ENCODE data around the gene VPS37B. TPM values are rescaled to one million over a fixed set of nuclear protein-coding genes. Genes with fewer than 3 reads are reported as not detected.

Gene VPS37B
- total RNA-seq, 1 donor from 2014 or later, result 34.9 TPM

DNA sequence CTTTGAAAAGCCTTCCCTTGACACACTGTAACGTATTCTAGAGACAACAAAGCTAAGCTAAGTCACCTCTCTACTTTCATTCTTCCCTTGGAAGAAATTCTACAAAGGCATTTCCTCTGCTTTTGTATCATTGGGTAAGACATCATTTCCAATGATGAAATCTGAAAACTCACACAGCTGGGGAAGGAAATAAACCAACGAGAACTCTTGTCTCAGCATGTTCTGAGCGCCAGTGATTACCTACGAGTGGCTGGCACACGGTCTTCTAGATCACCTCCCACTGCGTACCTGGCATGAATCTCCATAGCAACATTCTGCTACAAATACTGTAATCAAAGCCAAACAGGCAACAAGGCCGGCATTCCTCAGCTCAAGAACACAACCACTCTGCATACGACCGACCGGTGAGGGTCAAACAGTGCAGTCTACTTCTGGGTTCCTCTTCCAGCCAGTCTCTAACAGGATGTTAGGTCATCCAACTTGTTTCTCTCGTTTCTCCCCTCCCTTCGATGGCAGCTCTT lies 7.6 kb downstream of the VPS37B start:
- peaks cover 82% of the 10 kb centered on the region for H3K4me1 ChIP-seq
- intact Hi-C loops (cut with DNase I), result no loop called here
- H3K4me3 ChIP-seq, result peak overlapping the region; percentile 7 to 12
- no peaks in the 10 kb centered on the region for H3K36me3 ChIP-seq
- TF ChIP-seq, protein P1, sequence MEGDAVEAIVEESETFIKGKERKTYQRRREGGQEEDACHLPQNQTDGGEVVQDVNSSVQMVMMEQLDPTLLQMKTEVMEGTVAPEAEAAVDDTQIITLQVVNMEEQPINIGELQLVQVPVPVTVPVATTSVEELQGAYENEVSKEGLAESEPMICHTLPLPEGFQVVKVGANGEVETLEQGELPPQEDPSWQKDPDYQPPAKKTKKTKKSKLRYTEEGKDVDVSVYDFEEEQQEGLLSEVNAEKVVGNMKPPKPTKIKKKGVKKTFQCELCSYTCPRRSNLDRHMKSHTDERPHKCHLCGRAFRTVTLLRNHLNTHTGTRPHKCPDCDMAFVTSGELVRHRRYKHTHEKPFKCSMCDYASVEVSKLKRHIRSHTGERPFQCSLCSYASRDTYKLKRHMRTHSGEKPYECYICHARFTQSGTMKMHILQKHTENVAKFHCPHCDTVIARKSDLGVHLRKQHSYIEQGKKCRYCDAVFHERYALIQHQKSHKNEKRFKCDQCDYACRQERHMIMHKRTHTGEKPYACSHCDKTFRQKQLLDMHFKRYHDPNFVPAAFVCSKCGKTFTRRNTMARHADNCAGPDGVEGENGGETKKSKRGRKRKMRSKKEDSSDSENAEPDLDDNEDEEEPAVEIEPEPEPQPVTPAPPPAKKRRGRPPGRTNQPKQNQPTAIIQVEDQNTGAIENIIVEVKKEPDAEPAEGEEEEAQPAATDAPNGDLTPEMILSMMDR (IDR thresholded peaks at IDR 0.05), result no peak
- peak in 1 of 2 donors; percentile 64 for TF ChIP-seq POLR2AphosphoS5 (IDR thresholded peaks at IDR 0.05; ENCODE audit: insufficient read depth in 1 of 2, low read depth in 1 of 2)
- TF ChIP-seq POLR2A (IDR thresholded peaks at IDR 0.05), result no peak
- H3K27ac ChIP-seq, result peak overlapping the region; percentile 70
- DNase-seq (ENCODE audit: extremely low spot score in 2 of 2), result no peak
- no peaks in the 10 kb centered on the region for H3K27me3 ChIP-seq
- H3K9me3 ChIP-seq, result no peaks in the 10 kb centered on the region

DNA sequence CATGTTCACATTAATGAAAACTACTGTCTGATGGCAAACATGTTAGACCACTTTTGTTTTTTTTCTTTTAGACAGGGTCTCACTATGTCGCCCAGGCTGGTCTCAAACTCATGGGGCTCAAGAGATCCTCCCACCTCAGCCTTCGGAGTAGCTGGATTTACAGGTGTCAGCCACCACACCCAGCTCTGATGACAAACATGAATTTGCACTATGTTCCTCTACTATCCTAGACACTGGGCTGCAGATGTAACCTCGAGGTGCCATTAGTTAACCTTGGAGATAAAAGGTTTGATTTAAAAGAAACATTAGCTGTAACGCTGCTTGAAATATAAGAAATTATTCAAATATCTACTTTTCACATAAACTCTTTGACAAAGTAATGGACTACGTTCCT lies 8.1 kb downstream of the VPS37B start:
- intact Hi-C loops (cut with DNase I), result no loop called here
- Histone ChIP-seq H3K4me1 (peaks cover 82% of the 10 kb centered on the region), H3K9me3 (no peaks in the 10 kb centered on the region), H3K27ac (peak overlapping the region; percentile 70), H3K4me3 (peak overlapping the region; percentile 7 to 12), H3K36me3 (no peaks in the 10 kb centered on the region), H3K27me3 (no peaks in the 10 kb centered on the region)
- no peak for DNase-seq (ENCODE audit: extremely low spot score in 2 of 2)
- TF ChIP-seq POLR2AphosphoS5 (IDR thresholded peaks at IDR 0.05; ENCODE audit: insufficient read depth in 1 of 2, low read depth in 1 of 2) (no peak), POLR2A (IDR thresholded peaks at IDR 0.05) (no peak)
- TF ChIP-seq, protein P1 (IDR thresholded peaks at IDR 0.05), result no peak

DNA sequence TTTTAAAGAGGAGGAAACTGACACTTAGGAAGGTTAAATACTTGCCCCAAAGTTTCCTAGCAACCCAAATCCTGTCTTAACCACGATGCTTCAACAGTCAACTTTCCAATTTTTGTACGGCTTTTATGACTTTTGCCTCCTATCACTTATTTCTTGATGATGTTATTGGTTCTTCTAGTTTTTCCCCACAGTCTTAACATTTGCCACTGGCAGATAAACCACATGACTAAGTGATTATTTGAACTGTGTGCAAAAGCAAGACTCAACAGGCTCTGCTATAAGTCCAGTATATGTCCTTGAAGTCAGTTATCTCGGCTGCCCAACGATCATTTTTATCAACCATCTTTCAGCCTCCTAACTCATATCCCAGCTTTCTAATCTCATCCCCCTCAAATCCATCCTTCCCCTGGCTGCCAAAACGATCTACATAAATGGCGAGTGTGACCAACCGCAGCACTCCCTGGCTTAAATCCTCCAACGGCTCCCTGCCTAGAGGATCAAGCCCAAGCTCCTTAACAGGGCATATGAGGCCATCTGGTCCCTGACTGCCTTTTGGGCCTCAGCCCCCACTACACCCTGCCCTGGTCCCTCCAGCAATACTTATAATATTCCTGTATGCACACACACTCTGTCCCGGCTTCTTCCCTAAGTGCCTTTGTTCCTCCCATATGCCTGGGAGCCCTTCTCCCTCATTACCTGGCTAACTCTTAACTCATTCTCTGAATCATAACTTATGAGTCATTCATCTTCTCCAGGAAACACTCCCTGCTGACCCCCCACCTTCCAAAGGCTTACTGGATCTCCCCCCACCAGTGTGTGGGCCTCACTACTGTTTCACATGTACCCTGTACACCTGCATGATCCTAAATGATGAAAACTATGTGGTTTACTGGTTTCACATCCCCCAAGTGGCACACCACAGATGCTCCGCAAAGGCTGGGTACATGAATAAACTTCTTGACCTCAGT lies 8.8 kb downstream of the VPS37B start:
- Histone ChIP-seq H3K36me3 (no peaks in the 10 kb centered on the region), H3K9me3 (no peaks in the 10 kb centered on the region), H3K4me3 (peak overlapping the region in 1 of 2 donors; percentile 3), H3K27me3 (no peaks in the 10 kb centered on the region), H3K27ac (peak overlapping the region; percentile 70), H3K4me1 (peaks cover 82% of the 10 kb centered on the region)
- TF ChIP-seq POLR2AphosphoS5 (IDR thresholded peaks at IDR 0.05; ENCODE audit: insufficient read depth in 1 of 2, low read depth in 1 of 2), result no peak
- TF ChIP-seq POLR2A (IDR thresholded peaks at IDR 0.05), result no peak
- TF ChIP-seq, protein P1 (IDR thresholded peaks at IDR 0.05), result no peak
- intact Hi-C loops (cut with DNase I), result no loop called here
- no peak for DNase-seq (ENCODE audit: extremely low spot score in 2 of 2)

DNA sequence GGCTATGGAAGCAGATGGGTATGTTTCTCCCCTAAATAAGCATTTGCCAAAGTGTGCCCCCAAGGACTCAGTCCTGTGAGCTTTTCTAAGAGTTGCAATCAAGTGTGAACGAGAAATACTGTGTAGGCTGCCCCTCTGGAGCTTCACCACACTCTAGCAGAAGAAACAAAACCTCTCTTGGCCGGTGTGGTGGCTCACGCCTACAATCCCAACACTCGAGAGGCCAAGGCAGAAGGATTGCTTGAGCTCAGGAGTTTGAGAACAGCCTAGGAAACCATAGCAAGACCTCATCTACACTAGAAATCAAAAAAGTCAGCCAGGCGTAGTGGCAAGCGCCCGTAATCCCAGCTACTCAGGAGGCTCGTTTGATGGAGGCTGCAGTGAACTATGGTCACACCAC lies 9.8 kb downstream of the VPS37B start:
- H3K4me3 ChIP-seq, result no peak overlapping the region
- H3K4me1 ChIP-seq, result peaks cover 80% of the 10 kb centered on the region
- intact Hi-C loops (cut with DNase I), result no loop called here

More for the DNA sequence above, 9.8 kb downstream of the VPS37B start:
- no peak for DNase-seq (ENCODE audit: extremely low spot score in 2 of 2)
- H3K27me3 ChIP-seq, result no peaks in the 10 kb centered on the region
- H3K36me3 ChIP-seq, result no peaks in the 10 kb centered on the region
- no peaks in the 10 kb centered on the region for H3K9me3 ChIP-seq
- TF ChIP-seq, protein P1 (IDR thresholded peaks at IDR 0.05), result no peak
- TF ChIP-seq POLR2AphosphoS5 (IDR thresholded peaks at IDR 0.05; ENCODE audit: insufficient read depth in 1 of 2, low read depth in 1 of 2) (no peak), POLR2A (IDR thresholded peaks at IDR 0.05) (no peak)
- peak overlapping the region; percentile 70 for H3K27ac ChIP-seq
